OCI-LY1 (cell line): ENCODE results near the gene ZSCAN9.

ENCODE experiments used
- H2AFZ ChIP-seq: fragments of 200-600 bp; sonication (generic), shearing (Covaris generic); 2 replicates; pipeline ENCODE4 v1.6.0; 2014; ENCODE audit warnings: antibody characterized with exemption, mild to moderate bottlenecking, low read length
- H3F3A ChIP-seq: fragments of 200-600 bp; sonication (generic), shearing (Covaris generic); 2 replicates; pipeline ENCODE4 v1.6.0; 2014; ENCODE audit warnings: mild to moderate bottlenecking, antibody characterized with exemption, low read length, moderate library complexity; ENCODE audit not compliant: insufficient read depth
- H3K27ac ChIP-seq: fragments of 200-600 bp; sonication (generic); 2 replicates; pipeline ENCODE4 v1.5.1; 2014; ENCODE audit warnings: low read length, mixed run types, mild to moderate bottlenecking, low read depth; ENCODE audit not compliant: poor library complexity, severe bottlenecking
- H3K27me3 ChIP-seq: fragments of 200-600 bp; sonication (generic); 2 replicates; pipeline ENCODE4 v1.6.0; 2014; ENCODE audit warnings: antibody characterized with exemption, mild to moderate bottlenecking, low read length, moderate library complexity; ENCODE audit not compliant: insufficient read depth
- H3K36me3 ChIP-seq: fragments of 200-600 bp; sonication (generic); 2 replicates; pipeline ENCODE4 v1.6.1; 2014; ENCODE audit warnings: mild to moderate bottlenecking, antibody characterized with exemption, low read length, moderate library complexity, mixed read lengths; ENCODE audit not compliant: insufficient read depth
- H3K4me1 ChIP-seq: fragments of 200-600 bp; sonication (generic); 2 replicates; pipeline ENCODE4 v1.5.1; 2014; ENCODE audit warnings: mild to moderate bottlenecking, low read length, moderate library complexity; ENCODE audit not compliant: insufficient read depth, severe bottlenecking
- H3K4me2 ChIP-seq: fragments of 200-600 bp; sonication (generic), shearing (Covaris generic); 2 replicates; pipeline ENCODE4 v1.6.1; 2014; ENCODE audit warnings: low read length
- H3K4me3 ChIP-seq: fragments of 200-600 bp; sonication (generic); 2 replicates; pipeline ENCODE4 v1.5.1; 2014; ENCODE audit warnings: low read length, low read depth, mild to moderate bottlenecking, mixed read lengths; ENCODE audit not compliant: poor library complexity, severe bottlenecking
- H3K79me2 ChIP-seq: fragments of 200-600 bp; shearing (Covaris generic); 2 replicates; pipeline ENCODE4 v1.6.1; 2016; ENCODE audit warnings: mixed run types, low read length, mixed read lengths; ENCODE audit not compliant: insufficient read depth
- H3K9ac ChIP-seq: fragments of 200-600 bp; sonication (generic), shearing (Covaris generic); 2 replicates; pipeline ENCODE4 v1.6.1; 2014; ENCODE audit warnings: mild to moderate bottlenecking, low read length, mixed read lengths
- H3K9me2 ChIP-seq: fragments of 200-600 bp; sonication (generic), shearing (Covaris generic); 2 replicates; pipeline ENCODE4 v1.6.1; 2014; ENCODE audit warnings: low read depth, mild to moderate bottlenecking, low read length, mixed read lengths
- H3K9me3 ChIP-seq: fragments of 200-600 bp; shearing (Covaris generic); 2 replicates; pipeline ENCODE4 v1.6.1; 2014; ENCODE audit warnings: low read length, mixed read lengths
- H4K20me1 ChIP-seq: fragments of 200-600 bp; sonication (generic), shearing (Covaris generic); 2 replicates; pipeline ENCODE4 v1.6.0; 2016; ENCODE audit warnings: mild to moderate bottlenecking, low read length; ENCODE audit not compliant: insufficient read depth
- EZH2 ChIP-seq: fragments of 200-600 bp; sonication (generic), shearing (Covaris generic); IDR thresholded peaks from 2 replicates; pipeline ENCODE4 v1.8.0; 2017; ENCODE audit warnings: borderline replicate concordance, mixed run types, mild to moderate bottlenecking, antibody characterized with exemption, low read length, moderate library complexity, mixed read lengths
- TF ChIP-seq, protein P1 (sequence below): fragments of 200-600 bp; sonication (generic), shearing (Covaris generic); IDR thresholded peaks from 2 replicates; pipeline ENCODE4 v1.5.1; 2017; ENCODE audit warnings: mild to moderate bottlenecking, antibody characterized with exemption, low read length, moderate library complexity, mixed read lengths

Gene ZSCAN9

DNA sequence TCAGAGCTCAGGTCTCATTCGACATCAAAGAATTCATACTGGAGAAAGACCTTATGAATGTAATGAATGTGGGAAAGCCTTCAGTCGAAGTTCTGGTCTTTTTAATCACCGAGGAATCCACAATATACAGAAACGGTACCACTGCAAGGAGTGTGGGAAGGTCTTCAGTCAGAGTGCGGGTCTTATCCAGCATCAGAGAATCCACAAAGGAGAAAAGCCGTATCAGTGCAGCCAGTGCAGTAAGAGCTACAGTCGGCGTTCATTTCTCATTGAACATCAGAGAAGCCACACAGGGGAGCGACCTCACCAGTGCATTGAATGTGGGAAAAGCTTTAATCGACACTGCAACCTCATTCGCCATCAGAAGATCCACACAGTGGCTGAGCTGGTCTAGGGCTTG lies 7.7 kb downstream of the ZSCAN9 start:
- no peaks in the 10 kb centered on the region for H3K4me1 ChIP-seq
- no peak overlapping the region for H3K4me3 ChIP-seq
- H2AFZ ChIP-seq: no peak overlapping the region
- H3K79me2 ChIP-seq: no peaks in the 10 kb centered on the region
- no peak overlapping the region for H3K27ac ChIP-seq
- H4K20me1 ChIP-seq: no peaks in the 10 kb centered on the region
- no peaks in the 10 kb centered on the region for H3K9me2 ChIP-seq
- H3F3A ChIP-seq: no peaks in the 10 kb centered on the region
- TF ChIP-seq EZH2: no peak
- peaks cover 4% of the 10 kb centered on the region; the same call in 1 of the 2 replicates for H3K9me3 ChIP-seq
- H3K4me2 ChIP-seq: no peak overlapping the region
- no peak overlapping the region for H3K9ac ChIP-seq
- no peaks in the 10 kb centered on the region for H3K27me3 ChIP-seq
- H3K36me3 ChIP-seq: peaks cover 63% of the 10 kb centered on the region

DNA sequence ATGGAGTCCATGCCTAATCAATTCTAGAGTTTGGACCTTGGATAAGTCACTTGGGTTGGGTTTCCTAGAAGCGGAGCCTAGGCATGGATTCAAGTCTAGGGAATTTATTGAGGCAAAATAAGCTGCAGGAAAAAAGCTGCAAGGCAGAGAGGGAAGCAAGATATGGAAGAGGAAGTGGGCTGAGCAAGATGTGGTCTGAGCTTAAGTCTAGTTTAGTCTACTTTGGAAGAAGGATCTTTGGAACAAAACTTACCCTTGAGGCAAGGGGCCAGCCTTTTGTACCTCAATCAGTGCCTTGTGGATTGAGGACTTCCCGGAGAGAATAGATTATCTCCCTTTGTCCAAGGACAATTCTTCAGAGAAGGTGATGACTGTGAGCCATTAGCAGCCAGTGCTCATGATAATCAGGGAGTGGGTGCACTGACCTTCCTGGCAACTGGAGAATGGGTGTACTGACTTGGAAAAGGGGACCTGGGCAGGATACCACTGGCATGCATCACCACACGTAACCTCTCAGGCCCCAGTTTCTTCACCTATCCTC lies 10.9 kb downstream of the ZSCAN9 start:
- H2AFZ ChIP-seq: no peak overlapping the region
- H3K79me2 ChIP-seq: no peaks in the 10 kb centered on the region
- H3K4me2 ChIP-seq: no peak overlapping the region
- H3K9me3 ChIP-seq: peaks cover 4% of the 10 kb centered on the region; the same call in 1 of the 2 replicates
- peaks cover 32% of the 10 kb centered on the region for H3K36me3 ChIP-seq
- no peaks in the 10 kb centered on the region for H3K4me1 ChIP-seq
- no peak overlapping the region for H3K27ac ChIP-seq
- no peaks in the 10 kb centered on the region for H3K27me3 ChIP-seq
- no peak overlapping the region for H3K9ac ChIP-seq
- H4K20me1 ChIP-seq: no peaks in the 10 kb centered on the region
- H3K4me3 ChIP-seq: no peak overlapping the region
- H3K9me2 ChIP-seq: no peaks in the 10 kb centered on the region
- TF ChIP-seq, protein P1, sequence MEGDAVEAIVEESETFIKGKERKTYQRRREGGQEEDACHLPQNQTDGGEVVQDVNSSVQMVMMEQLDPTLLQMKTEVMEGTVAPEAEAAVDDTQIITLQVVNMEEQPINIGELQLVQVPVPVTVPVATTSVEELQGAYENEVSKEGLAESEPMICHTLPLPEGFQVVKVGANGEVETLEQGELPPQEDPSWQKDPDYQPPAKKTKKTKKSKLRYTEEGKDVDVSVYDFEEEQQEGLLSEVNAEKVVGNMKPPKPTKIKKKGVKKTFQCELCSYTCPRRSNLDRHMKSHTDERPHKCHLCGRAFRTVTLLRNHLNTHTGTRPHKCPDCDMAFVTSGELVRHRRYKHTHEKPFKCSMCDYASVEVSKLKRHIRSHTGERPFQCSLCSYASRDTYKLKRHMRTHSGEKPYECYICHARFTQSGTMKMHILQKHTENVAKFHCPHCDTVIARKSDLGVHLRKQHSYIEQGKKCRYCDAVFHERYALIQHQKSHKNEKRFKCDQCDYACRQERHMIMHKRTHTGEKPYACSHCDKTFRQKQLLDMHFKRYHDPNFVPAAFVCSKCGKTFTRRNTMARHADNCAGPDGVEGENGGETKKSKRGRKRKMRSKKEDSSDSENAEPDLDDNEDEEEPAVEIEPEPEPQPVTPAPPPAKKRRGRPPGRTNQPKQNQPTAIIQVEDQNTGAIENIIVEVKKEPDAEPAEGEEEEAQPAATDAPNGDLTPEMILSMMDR: no peak
- no peak for TF ChIP-seq EZH2
- no peaks in the 10 kb centered on the region for H3F3A ChIP-seq

DNA sequence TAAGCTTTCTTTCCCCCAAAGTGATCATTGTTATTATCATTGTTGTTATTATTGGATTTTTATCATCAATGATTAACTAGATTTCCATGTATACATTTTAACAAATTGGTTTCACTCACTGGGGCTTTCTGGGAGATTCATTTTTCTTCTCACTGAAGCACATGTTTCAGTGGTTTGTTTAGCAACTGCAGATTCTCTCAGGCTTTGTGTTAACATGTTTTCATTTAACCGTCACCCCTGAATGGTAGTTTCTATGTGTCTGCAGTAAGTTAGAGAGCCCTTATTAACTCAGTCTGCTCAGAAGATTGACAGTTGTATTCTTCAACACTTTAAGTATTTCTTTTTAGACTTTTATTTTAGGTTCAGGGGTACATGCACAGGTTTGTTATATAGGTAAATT lies 14.6 kb downstream of the ZSCAN9 start:
- H3K79me2 ChIP-seq: no peaks in the 10 kb centered on the region
- TF ChIP-seq EZH2: no peak
- TF ChIP-seq, protein P1: no peak
- H2AFZ ChIP-seq: no peak overlapping the region
- H4K20me1 ChIP-seq: no peaks in the 10 kb centered on the region
- H3K27ac ChIP-seq: no peak overlapping the region
- H3K9me3 ChIP-seq: no peaks in the 10 kb centered on the region
- no peaks in the 10 kb centered on the region for H3K27me3 ChIP-seq
- H3K36me3 ChIP-seq: peaks cover 8% of the 10 kb centered on the region
- no peak overlapping the region for H3K4me2 ChIP-seq
- no peaks in the 10 kb centered on the region for H3F3A ChIP-seq
- no peaks in the 10 kb centered on the region for H3K4me1 ChIP-seq
- no peaks in the 10 kb centered on the region for H3K9me2 ChIP-seq
- H3K9ac ChIP-seq: no peak overlapping the region
- no peak overlapping the region for H3K4me3 ChIP-seq

DNA sequence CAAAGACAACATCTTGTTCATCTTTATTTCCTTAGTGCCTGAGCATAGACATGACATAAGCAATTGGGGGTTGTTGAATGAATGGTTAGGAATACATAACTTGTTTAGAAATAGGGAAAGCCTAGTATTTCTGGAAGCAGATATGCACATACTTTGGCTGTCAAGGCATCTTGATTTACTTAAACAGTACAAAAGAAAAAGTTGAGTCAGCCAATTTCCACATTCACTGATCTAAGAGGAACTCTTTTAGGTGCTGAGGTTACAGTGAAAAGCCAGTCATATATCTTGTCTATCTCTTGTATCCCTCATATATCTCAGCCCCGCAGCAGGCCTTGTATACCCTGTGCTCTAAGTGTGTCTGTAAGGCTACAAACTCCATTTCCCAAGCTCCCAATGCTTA lies 15.4 kb downstream of the ZSCAN9 start:
- no peaks in the 10 kb centered on the region for H3K9me2 ChIP-seq
- no peaks in the 10 kb centered on the region for H3K9me3 ChIP-seq
- H3K4me3 ChIP-seq: no peak overlapping the region
- H3F3A ChIP-seq: no peaks in the 10 kb centered on the region
- no peak overlapping the region for H3K9ac ChIP-seq
- H3K27me3 ChIP-seq: no peaks in the 10 kb centered on the region
- H3K27ac ChIP-seq: no peak overlapping the region
- H3K36me3 ChIP-seq: peaks cover 16% of the 10 kb centered on the region
- H4K20me1 ChIP-seq: no peaks in the 10 kb centered on the region
- H2AFZ ChIP-seq: no peak overlapping the region
- TF ChIP-seq EZH2: no peak
- TF ChIP-seq, protein P1: no peak
- H3K4me2 ChIP-seq: no peak overlapping the region
- no peaks in the 10 kb centered on the region for H3K4me1 ChIP-seq
- no peaks in the 10 kb centered on the region for H3K79me2 ChIP-seq
